ENCODE data around the gene ZNF775. TPM values are rescaled to one million over a fixed set of nuclear protein-coding genes. Genes with fewer than 3 reads are reported as not detected.

Gene ZNF775
- total RNA-seq, 1 experiment from 2014 or later = 3.7 TPM

- Histone ChIP-seq H3F3A (ENCODE audit: low read length, unreplicated experiment) (no peaks in the 10 kb centered on the region), H3K4me3 (ENCODE audit: low read length) (no peak overlapping the region), H3K36me3 (ENCODE audit: low read depth, low read length) (no peaks in the 10 kb centered on the region), H3K4me1 (ENCODE audit: insufficient read depth, low read length) (0 out of 2 replicates have a peak, but pooled peaks cover 9% of the 10 kb centered on the region), H3K9ac (ENCODE audit: low read length) (no peak overlapping the region), H3K9me3 (ENCODE audit: low read length) (no peaks in the 10 kb centered on the region), H3K79me2 (ENCODE audit: low read length) (no peaks in the 10 kb centered on the region), H2AFZ (ENCODE audit: low read length) (no peak overlapping the region), H3K27ac (ENCODE audit: low read length) (no peak overlapping the region), H4K20me1 (ENCODE audit: low read length) (no peaks in the 10 kb centered on the region), H3K27me3 (ENCODE audit: low read length) (no peaks in the 10 kb centered on the region), H3K4me2 (ENCODE audit: low read length) (no peak overlapping the region), H3K9me2 (replicated peaks; ENCODE audit: low read length) (no peaks in the 10 kb centered on the region)
- no peak for ATAC-seq
- POLR2A ChIA-PET (ENCODE audit: unreplicated experiment) = no interaction called here
- no peak for TF ChIP-seq EZH2phosphoT487 (IDR thresholded peaks at IDR 0.05; ENCODE audit: borderline replicate concordance, low read length)
- no peak for TF ChIP-seq CTCF (conservative IDR thresholded peaks at IDR 0.05; ENCODE audit: low read depth, low read length)
- no peak for TF ChIP-seq EZH2 (IDR thresholded peaks at IDR 0.05; ENCODE audit: low read length, unreplicated experiment)
- no peak for DNase-seq
- BruUV-seq (replicated peaks) = no TSS peak
- CTCF ChIA-PET = no interaction called here
- intact Hi-C loops (cut with micrococcal nuclease) = no loop called here
Measured at GRCh38 chr7:150383710-150384397, 4.7 kb downstream of the ZNF775 start.

GRCh38 chr7:150384406-150385301 lies 5.5 kb downstream of the ZNF775 start:
- no peak overlapping the region for H2AFZ ChIP-seq (ENCODE audit: low read length)
- ChIA-PET POLR2A (ENCODE audit: unreplicated experiment) (no interaction called here), CTCF (no interaction called here)
- H3K9me2 ChIP-seq (replicated peaks; ENCODE audit: low read length) = no peaks in the 10 kb centered on the region
- ATAC-seq (no peak), DNase-seq (no peak)
- no peaks in the 10 kb centered on the region for H3K27me3 ChIP-seq (ENCODE audit: low read length)
- H3K4me1 ChIP-seq (ENCODE audit: insufficient read depth, low read length) = 0 out of 2 replicates have a peak, but pooled peaks cover 9% of the 10 kb centered on the region
- intact Hi-C loops (cut with micrococcal nuclease) = no loop called here
- H3K4me2 ChIP-seq (ENCODE audit: low read length) = no peak overlapping the region
- no peak overlapping the region for H3K9ac ChIP-seq (ENCODE audit: low read length)
- H3K4me3 ChIP-seq (ENCODE audit: low read length) = no peak overlapping the region
- TF ChIP-seq CTCF (conservative IDR thresholded peaks at IDR 0.05; ENCODE audit: low read depth, low read length) = no peak
- TF ChIP-seq EZH2phosphoT487 (IDR thresholded peaks at IDR 0.05; ENCODE audit: borderline replicate concordance, low read length) = no peak
- no peak for TF ChIP-seq EZH2 (IDR thresholded peaks at IDR 0.05; ENCODE audit: low read length, unreplicated experiment)
- H3F3A ChIP-seq (ENCODE audit: low read length, unreplicated experiment) = no peaks in the 10 kb centered on the region
- BruUV-seq (replicated peaks) = no TSS peak
- H3K27ac ChIP-seq (ENCODE audit: low read length) = no peak overlapping the region
- H4K20me1 ChIP-seq (ENCODE audit: low read length) = no peaks in the 10 kb centered on the region
- no peaks in the 10 kb centered on the region for H3K79me2 ChIP-seq (ENCODE audit: low read length)
- H3K9me3 ChIP-seq (ENCODE audit: low read length) = no peaks in the 10 kb centered on the region
- no peaks in the 10 kb centered on the region for H3K36me3 ChIP-seq (ENCODE audit: low read depth, low read length)
